Fibroblast of gingiva (primary cell): Measurements from ENCODE around the gene YJEFN3.
A peak's percentile ranks its signal among the peaks of the same experiment; 100 is the strongest.

Source experiments
- DNase-seq: peaks from one replicate; pipeline ENCODE4 v3.0.0-alpha.2; 2011; ENCODE audit warnings: low read depth

Gene YJEFN3

DNA sequence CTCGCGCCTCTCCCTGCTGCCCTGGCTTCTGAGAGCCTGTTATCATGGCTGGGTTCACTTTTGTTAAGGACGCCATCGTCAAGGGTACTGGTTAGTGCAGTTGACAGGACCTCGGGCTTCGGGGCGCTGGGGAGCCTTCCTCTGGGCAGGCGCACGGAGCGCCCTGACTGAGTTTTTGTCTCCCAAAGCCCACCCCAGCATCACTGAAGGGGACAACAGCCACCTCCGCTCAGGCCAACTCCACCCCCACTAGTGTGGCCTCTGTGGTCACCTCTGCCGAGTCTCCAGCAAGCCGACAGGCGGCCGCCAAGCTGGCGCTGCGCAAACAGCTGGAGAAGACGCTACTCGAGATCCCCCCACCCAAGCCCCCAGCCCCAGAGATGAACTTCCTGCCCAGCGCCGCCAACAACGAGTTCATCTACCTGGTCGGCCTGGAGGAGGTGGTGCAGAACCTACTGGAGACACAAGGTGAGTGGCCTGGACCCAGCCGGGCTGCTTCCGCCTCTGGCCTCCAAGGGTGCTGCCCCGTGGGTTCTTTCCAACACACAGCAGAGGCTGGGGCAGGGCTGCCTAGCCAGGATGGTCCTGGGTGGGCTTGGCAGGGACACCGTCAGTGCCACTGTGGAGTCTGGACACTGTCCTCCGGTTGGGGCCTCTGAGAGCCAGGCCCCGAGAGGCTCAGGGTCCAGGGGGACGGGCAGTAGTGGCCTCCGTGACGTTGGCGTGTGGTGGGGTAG is 30.3 kb upstream of the YJEFN3 start:
- no peak for DNase-seq

DNA sequence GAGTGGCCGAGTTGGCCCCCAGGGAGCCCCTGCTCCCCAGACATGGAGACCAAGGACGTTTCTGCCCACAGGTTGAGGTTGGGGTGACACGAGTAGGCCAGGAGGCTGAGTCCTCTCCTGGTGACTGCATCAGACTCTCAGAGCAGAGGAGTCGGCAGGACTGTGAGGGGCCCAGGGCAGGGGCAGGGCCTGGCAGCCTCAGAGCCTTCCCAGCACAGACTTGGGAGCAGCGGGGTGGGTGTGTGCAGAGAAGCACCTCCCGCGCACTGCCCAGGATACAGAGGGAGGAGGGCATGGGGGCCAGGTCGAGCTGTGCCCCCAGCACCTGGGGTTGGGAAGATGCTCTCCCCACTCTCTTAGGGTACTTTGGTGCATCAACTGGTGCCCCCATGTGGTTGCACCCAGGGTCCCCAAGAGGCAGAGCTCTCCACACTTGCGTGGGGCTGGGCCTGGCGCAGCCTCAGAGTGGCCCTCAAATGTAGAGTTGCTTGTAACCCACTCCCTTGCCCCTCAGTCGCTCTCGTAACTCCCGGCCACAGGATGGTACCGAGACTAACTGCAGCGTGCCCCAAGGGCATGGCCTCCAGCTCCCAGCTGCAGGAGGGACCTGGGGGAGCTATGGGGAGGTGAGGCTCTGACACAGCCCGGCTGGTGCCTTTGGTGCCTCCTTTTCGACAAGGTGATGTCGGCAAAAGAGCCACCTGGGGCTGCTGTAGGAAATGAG is 29.3 kb upstream of the YJEFN3 start:
- no peak for DNase-seq

DNA sequence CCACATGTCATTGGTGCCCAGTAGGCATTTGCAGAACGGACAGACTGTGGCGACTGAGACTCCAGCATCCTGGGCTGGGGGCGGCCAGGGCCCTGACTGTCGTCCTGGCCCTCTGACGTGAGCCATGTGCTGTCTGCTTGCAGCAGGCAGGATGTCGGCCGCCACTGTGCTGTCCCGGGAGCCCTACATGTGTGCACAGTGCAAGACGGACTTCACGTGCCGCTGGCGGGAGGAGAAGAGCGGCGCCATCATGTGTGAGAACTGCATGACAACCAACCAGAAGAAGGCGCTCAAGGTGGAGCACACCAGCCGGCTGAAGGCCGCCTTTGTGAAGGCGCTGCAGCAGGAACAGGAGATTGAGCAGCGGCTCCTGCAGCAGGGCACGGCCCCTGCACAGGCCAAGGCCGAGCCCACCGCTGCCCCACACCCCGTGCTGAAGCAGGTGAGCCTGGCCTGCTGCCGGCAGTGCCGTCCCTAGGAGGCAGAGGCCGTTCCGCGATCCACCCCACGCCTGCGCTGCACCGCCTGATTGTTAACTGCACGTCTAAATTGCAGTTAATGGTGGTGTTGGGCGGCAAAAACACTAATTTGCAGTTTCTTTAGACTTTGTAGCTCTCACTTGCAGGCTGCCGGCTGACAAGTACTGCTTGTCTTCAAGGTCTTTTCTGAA is 27.6 kb upstream of the YJEFN3 start:
- DNase-seq = no peak

- DNase-seq = no peak
Observed at GRCh38 chr19:19501798-19502197, 26.9 kb upstream of the YJEFN3 start.

- no peak for DNase-seq
Observed at GRCh38 chr19:19502281-19502680, 26.4 kb upstream of the YJEFN3 start.

DNA sequence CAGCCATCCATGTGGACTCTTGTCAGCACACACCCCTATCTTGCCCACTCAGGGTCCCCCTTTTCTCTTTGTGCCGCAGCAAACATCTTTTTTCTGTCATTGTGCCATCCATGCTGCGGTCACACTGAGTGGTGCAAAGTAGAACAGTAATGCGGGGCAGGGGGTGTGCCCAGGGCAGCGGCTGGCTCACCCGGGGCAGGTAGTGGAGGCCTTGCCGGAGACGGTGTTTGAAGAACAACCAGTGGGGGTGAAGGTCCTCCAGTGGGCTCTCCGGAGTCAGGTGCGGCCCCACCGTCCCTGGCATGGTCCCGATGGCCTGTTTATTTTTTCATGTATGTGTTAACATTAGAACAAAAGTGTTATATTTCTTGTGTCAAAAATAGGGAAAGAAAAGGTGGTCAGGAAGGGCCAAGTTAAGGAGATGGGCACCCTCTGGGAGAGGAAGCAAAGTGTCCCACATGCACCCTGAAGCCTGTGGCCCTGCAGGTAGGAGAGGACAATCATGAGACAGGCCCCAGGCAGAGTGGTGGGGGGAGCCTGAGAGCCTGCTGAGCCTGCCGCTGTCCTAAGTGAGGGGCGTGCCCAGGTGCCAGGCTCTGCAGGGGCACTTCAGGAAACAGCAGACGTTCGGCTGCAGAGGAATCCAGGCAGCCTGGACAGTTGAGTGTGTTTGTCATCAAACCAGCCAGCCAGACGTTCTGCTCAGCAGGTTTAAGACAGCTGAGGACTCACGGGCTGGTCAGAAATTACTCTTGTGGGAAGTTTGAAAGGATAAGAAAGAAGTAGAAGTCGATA is 25.7 kb upstream of the YJEFN3 start:
- DNase-seq = no peak

GRCh38 chr19:19504754-19505668 is 23.7 kb upstream of the YJEFN3 start:
- DNase-seq = no peak

GRCh38 chr19:19505669-19506326 is 22.9 kb upstream of the YJEFN3 start:
- DNase-seq = no peak

- no peak for DNase-seq
Observed at GRCh38 chr19:19506592-19506991, 22.1 kb upstream of the YJEFN3 start.

GRCh38 chr19:19507354-19507753 is 21.4 kb upstream of the YJEFN3 start:
- no peak for DNase-seq

DNA sequence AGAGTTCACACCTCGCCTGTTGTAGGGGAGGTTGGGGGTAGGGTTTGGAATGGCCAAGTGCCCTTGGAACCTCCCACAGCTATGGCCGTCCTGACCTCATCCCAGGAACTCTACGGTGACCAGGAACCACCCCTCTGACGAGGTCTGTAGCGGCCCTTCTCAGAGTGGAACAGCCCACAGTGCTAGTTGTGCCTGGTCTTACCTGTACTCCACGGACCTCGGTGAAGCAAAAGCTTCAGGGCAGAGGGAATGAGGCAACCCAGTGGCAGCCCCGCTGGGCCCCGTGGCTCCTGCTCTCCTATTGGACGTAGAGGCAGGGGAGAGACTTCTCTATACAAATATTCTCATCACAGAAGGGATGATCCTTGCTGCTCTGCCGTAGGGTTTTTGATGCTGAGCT is 20.5 kb upstream of the YJEFN3 start:
- no peak for DNase-seq

DNA sequence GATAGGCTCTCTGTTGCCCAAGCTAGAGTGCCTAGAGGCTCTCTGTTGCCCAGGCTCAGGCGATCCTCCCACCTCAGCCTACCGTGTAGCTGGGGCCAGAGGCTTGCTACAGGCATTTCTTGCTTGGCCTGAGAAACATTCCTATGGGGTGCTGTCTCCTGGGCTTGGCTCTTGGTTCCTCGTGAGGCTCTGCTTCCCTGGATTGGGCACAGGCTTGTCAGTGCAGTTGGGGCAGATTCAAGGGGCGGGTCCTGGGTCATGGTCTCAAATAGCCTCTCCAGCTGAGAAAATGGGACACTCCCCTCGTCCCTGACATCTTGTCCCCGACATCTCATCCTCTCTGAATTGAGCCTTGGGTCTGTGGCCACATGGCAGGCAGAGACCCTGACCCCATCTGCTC is 18.3 kb upstream of the YJEFN3 start:
- no peak for DNase-seq

- DNase-seq = no peak
Observed at GRCh38 chr19:19513682-19514081, 15.0 kb upstream of the YJEFN3 start.

DNA sequence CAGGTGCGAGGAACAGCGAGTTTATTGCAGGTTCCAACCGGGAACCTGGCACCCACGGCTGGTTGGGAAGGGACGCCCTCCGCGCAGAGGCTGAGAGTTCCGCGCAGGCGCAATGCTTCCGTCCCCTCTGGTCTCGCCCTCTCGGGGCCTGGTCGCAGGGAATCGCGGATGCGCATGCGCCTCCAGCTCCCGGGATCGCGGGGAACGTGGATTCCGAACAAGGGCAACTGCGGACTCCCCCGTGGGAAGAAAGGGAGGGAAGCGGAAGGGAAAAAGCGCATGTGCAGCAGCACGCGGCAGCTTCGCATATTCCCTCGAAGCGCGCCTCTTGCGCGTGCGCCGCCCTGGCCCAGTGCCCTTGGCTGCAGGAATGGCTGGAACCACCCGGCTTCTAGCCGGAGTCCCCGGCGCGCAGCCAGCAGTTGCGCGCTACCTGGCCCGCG is 14.5 kb upstream of the YJEFN3 start:
- peak; percentile 28 for DNase-seq

DNA sequence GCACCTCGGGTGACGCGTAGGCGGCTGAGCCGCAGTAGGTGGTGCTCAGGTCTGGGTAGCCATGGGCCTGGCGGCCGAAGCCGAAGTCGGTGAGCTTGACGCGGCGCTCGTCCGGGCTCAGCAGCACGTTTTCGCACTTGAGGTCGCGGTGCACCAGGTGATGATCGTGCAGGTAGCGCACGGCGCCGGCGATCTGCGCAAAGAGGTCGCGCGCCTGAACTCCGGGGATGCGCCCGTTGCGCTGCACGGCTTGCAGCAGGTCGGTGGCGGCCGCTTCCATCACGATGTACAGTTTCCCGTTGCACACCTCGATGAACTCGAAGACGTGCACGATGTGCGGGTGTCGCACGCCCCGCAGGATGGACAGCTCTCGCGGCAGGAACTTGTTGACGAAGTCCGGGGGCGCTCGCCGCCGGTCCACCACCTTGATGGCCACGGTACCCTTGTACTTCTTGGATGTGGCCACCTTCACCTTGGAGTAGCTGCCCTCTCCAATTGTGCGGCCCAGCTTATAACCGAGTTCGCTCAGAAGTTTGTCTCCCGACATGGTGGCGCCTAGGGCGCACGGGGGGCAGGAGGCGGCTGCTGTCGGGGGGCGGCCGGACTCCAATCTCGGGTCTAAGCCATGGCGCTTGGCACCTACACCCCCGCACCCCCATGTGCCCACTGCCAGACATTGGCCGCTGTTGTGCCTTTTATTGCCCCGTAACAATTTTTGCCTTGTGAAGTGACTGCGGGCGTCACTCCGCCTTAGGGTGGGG is 13.7 kb upstream of the YJEFN3 start, which contains the start of gene TSSK6:
TSSK6 (minus strand) TSS at position 668 of the 761 bp plus-strand sequence; CDS start at position 547, 121 bp downstream.
- DNase-seq = no peak

DNA sequence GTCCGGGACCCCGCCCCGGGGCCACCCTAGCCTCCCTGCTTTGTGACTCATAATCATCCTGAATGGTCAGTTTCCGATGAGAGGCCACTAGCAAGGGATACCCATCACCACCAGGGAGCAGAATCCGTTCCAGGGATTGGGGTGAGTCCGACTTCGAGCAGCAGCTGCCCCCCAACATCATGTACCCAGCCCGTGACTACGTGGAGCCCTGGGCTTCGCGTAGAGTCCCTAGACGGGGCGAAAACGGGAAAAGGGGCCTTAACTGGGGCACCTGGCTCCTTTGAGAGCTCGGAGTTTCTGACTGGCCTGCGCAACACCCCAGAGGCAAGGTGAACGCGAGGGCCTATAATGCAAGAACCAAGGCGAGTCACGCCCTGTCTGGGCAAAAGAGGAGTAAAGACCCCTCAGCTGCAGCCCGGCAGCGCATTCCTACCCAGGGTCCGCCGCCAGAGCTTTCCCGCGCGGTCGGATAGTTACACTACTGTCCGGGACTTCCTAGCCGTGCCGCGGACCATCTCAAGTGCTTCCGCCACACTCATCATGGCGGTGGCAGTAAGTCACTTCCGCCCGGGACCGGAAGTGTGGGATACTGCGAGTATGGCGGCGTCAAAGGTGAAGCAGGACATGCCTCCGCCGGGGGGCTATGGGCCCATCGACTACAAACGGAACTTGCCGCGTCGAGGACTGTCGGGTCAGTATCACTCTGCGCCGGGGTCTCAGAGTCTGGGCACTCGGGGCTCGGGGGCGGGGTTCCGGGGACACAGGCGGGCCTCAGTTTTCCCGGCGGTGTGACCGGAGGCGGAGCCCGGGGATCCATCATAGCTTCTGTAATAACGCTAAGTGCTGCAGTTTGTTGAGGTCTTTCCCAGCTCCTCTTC is 12.8 kb upstream of the YJEFN3 start, which contains the start of gene NDUFA13:
NDUFA13 (plus strand) TSS at position 584 of the 878 bp plus-strand sequence; CDS start at position 598, 14 bp downstream.
- peak; percentile 90 for DNase-seq

GRCh38 chr19:19517235-19517619 is 11.5 kb upstream of the YJEFN3 start:
- DNase-seq = no peak

GRCh38 chr19:19520989-19521388 is 7.7 kb upstream of the YJEFN3 start:
- DNase-seq = no peak

DNA sequence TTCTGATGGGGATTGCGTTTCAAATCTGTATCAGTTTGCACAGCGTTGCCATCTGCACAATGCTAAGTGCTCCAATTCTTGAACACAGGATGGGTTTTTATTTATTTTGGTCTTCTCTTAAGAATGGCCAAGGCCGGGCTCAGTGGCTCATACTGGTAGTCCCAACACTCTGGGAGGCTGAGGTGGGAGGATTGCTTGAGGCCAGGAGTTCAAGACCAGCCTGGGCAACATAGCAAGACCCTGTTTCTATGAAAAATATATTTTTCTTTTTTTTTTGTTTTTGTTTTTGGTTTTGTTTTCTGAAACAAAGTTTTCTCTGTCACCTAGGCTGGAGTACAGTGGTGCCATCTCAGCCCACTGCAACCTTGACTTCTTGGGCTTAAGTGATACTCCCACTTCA is 5.5 kb upstream of the YJEFN3 start:
- no peak for DNase-seq
